ENCODE measurements around the gene SLC23A2. TPM values are rescaled to one million over a fixed set of nuclear protein-coding genes. Genes with fewer than 3 reads are reported as not detected.

The SLC23A2 gene
- total RNA-seq, 4 donors from 2014 or later = 10.5 to 29.0 (median 20.4) TPM

DNA sequence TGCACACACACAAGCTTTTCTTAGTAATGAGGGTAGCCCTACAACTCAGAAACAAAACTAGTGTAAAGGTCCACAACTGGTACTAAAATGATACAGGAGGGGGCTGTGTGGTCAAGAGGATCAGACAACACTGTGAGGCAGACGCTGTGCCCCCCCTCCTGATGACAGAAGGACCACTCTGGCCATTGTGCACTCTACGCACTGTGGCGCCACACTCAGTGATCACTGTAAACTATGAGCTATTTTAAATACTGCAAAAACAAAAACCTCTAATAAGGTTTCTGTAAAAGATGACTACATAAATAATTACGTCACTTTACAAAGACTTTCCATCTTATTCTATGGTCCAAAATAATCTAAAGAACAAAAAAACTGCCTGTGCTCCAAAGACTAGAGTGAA is 96.1 kb downstream of the SLC23A2 start:
- H3K4me1 ChIP-seq = no peaks in the 10 kb centered on the region

DNA sequence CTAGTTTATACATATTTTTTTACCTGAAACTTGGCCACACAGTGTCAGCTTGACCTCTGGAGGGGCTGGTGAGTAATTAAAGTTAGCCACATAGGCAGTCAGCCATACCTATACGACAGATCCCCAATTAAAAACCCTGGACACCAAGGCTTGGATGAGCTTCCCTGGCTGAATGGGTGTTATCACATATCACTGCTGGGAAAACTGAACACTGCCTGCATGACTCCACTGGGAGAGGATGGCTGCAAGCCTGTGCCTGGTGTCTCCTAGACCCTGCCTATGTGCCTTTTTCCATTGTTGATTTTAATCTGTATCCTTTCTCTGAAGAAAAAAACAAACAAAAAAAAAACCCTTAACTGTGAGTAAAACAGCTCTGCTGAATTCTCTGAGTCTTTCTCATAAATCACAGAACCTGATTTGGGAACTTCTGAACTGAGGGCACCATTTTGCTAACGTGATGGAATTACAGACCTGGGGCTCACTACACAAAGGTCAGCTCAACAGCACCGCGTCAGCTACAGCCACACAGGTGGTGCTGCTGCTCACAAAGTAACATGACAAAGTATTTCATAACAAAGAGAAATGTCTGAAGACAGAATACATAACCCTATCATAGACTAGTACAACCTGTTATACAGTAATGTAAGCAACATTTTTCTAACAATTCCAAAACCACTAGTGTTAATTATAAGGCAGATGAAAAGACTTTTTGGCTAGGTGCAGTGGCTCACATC is 97.0 kb downstream of the SLC23A2 start:
- Histone ChIP-seq H3K9me3 (no peaks in the 10 kb centered on the region), H3K4me3 (no peak overlapping the region), H3K36me3 (peaks cover 8% of the 10 kb centered on the region), H3K27ac (no peak overlapping the region), H3K27me3 (no peaks in the 10 kb centered on the region), H3K4me1 (peaks cover 2% of the 10 kb centered on the region)
- TF ChIP-seq POLR2A (IDR thresholded peaks at IDR 0.05) (no peak), POLR2AphosphoS5 (IDR thresholded peaks at IDR 0.05) (no peak), EP300 (IDR thresholded peaks at IDR 0.05) (no peak)
- TF ChIP-seq, protein P1, sequence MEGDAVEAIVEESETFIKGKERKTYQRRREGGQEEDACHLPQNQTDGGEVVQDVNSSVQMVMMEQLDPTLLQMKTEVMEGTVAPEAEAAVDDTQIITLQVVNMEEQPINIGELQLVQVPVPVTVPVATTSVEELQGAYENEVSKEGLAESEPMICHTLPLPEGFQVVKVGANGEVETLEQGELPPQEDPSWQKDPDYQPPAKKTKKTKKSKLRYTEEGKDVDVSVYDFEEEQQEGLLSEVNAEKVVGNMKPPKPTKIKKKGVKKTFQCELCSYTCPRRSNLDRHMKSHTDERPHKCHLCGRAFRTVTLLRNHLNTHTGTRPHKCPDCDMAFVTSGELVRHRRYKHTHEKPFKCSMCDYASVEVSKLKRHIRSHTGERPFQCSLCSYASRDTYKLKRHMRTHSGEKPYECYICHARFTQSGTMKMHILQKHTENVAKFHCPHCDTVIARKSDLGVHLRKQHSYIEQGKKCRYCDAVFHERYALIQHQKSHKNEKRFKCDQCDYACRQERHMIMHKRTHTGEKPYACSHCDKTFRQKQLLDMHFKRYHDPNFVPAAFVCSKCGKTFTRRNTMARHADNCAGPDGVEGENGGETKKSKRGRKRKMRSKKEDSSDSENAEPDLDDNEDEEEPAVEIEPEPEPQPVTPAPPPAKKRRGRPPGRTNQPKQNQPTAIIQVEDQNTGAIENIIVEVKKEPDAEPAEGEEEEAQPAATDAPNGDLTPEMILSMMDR (IDR thresholded peaks at IDR 0.05) = no peak
- WGBS = 77% methylated on average over 4 of the region's 4 CpGs
- DNase-seq (ENCODE audit: low spot score in 2 of 2) = no peak

More for the DNA sequence above, 96.1 kb downstream of the SLC23A2 start:
- Histone ChIP-seq H3K27ac (no peak overlapping the region), H3K36me3 (peaks cover 8% of the 10 kb centered on the region), H3K27me3 (no peaks in the 10 kb centered on the region), H3K4me3 (no peak overlapping the region), H3K9me3 (no peaks in the 10 kb centered on the region)
- no peak for DNase-seq (ENCODE audit: low spot score in 2 of 2)
- WGBS = 80% methylated on average over 4 of the region's 4 CpGs
- TF ChIP-seq, protein P1 (IDR thresholded peaks at IDR 0.05) = no peak
- no peak for TF ChIP-seq EP300 (IDR thresholded peaks at IDR 0.05)
- no peak for TF ChIP-seq POLR2AphosphoS5 (IDR thresholded peaks at IDR 0.05)
- TF ChIP-seq POLR2A (IDR thresholded peaks at IDR 0.05) = no peak

DNA sequence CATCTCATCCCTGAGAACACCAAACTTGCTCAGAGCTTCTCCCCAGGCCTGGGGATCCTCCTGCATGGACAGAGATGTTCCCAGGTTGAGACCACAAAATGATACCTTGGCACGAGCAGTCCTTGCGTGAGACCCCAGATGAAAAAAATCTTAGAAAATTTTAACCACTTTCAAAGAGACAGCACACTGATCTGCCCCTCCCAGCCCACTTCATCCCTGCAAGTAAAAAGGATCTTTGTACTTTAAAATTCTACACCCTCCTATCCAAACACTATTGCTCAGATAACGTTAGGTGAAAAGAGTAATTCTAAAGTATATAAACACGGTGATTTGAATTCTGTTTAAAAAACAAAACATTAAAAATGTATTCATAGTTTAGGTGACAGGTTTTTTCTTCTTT is 98.5 kb downstream of the SLC23A2 start:
- no peaks in the 10 kb centered on the region for H3K27me3 ChIP-seq
- H3K9me3 ChIP-seq = no peaks in the 10 kb centered on the region
- H3K4me3 ChIP-seq = no peak overlapping the region
- H3K27ac ChIP-seq = no peak overlapping the region
- 94% methylated on average over 4 of the region's 4 CpGs for WGBS
- H3K4me1 ChIP-seq = peaks cover 17% of the 10 kb centered on the region
- DNase-seq (ENCODE audit: low spot score in 2 of 2) = no peak
- peaks cover 8% of the 10 kb centered on the region for H3K36me3 ChIP-seq
- TF ChIP-seq, protein P1 (IDR thresholded peaks at IDR 0.05) = no peak
- TF ChIP-seq EP300 (IDR thresholded peaks at IDR 0.05) = no peak
- TF ChIP-seq POLR2AphosphoS5 (IDR thresholded peaks at IDR 0.05) = no peak
- no peak for TF ChIP-seq POLR2A (IDR thresholded peaks at IDR 0.05)

DNA sequence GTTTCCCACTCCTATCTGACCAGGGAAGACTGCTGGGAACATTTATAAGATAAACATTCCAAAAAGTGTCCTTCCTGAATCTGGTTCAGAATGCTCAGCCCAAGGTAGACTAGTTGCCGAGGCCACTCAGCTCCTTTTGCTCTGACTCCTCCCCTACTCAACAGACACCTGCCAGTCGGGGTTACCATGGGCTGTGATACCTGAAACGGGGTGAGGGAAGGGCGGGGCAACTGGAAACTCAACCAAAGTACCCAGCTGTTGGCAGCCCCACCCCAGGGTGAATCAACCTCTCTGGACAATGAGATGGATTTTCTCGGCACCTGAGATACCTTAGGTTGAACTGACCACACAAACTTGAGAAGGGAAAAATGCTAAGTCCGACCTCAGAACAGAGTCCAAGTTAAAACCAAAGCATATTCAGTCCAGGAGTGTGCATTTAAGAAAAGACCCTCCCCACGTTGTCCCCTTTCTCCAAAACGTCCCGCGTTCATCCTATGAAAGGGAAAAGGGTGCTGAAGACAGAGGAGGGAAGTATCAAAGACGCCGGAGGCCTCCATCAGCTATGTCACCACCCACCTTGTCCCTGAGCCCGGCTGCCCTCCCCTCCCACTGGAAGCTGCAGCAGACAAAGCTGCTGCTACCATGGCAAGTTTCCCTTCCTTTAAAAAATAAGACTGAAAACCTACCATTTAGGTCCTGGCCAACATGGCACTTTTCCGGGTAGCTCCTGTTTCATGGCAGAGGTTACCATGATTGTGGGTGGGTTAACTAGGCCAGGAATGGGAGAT is 100.1 kb downstream of the SLC23A2 start:
- TF ChIP-seq POLR2A (IDR thresholded peaks at IDR 0.05) (no peak), POLR2AphosphoS5 (IDR thresholded peaks at IDR 0.05) (no peak), EP300 (IDR thresholded peaks at IDR 0.05) (no peak)
- TF ChIP-seq, protein P1 (IDR thresholded peaks at IDR 0.05) = no peak
- no peak for DNase-seq (ENCODE audit: low spot score in 2 of 2)
- Histone ChIP-seq H3K4me3 (no peak overlapping the region), H3K9me3 (no peaks in the 10 kb centered on the region), H3K27ac (no peak overlapping the region), H3K36me3 (peaks cover 8% of the 10 kb centered on the region), H3K4me1 (peaks cover 21% of the 10 kb centered on the region), H3K27me3 (no peaks in the 10 kb centered on the region)
- WGBS = 85% methylated on average over 14 of the region's 14 CpGs

All from suprapubic skin (tissue), 4 donors.